Fibroblast of the aortic adventitia (primary cell): Measurements from ENCODE around the gene SLC35F3. TPM values are rescaled to one million over a fixed set of nuclear protein-coding genes. Genes with fewer than 3 reads are reported as not detected.

Source experiments
- DNase-seq: peaks from one replicate; pipeline ENCODE4 v3.0.0-alpha.2; 2010; ENCODE audit warnings: low read depth
- H3K4me3 ChIP-seq: 2 replicates; pipeline ENCODE4 v1.5.1; 2011; ENCODE audit warnings: low read depth, mild to moderate bottlenecking, control low read depth, low read length, moderate library complexity
- CTCF ChIP-seq: IDR thresholded peaks from 2 replicates; pipeline ENCODE4 v1.5.1; 2011; ENCODE audit warnings: mild to moderate bottlenecking, low read length, control low read depth, inconsistent platforms; ENCODE audit not compliant: insufficient read depth
- total RNA-seq: library from RNA; depleted of rRNA; stranded (reverse); fragments of >200 nt; gene quantifications from 2 replicates; pipeline ENCODE4 v1.2.3, GENCODE V29; 2012; ENCODE audit warnings: low replicate concordance

Gene SLC35F3
- total RNA-seq, 1 donor = not detected

- no peak overlapping the region for H3K4me3 ChIP-seq
- no peak for DNase-seq
- no peak for TF ChIP-seq CTCF
These were observed 191.8 kb downstream of the SLC35F3 start for GRCh38 chr1:234096161-234096770.

GRCh38 chr1:234102583-234102982 lies 198.1 kb downstream of the SLC35F3 start:
- no peak for TF ChIP-seq CTCF
- no peak overlapping the region for H3K4me3 ChIP-seq
- DNase-seq = no peak

- no peak for DNase-seq
- H3K4me3 ChIP-seq = no peak overlapping the region
- TF ChIP-seq CTCF = no peak
These were observed 198.7 kb downstream of the SLC35F3 start for GRCh38 chr1:234103198-234103597.

GRCh38 chr1:234106032-234106431 lies 201.6 kb downstream of the SLC35F3 start:
- no peak for TF ChIP-seq CTCF

GRCh38 chr1:234107416-234108021 lies 203.0 kb downstream of the SLC35F3 start:
- no peak overlapping the region for H3K4me3 ChIP-seq
- no peak for TF ChIP-seq CTCF
- no peak for DNase-seq

More at GRCh38 chr1:234106032-234106431, 201.6 kb downstream of the SLC35F3 start:
- DNase-seq = no peak
- no peak overlapping the region for H3K4me3 ChIP-seq

GRCh38 chr1:234108921-234109320 lies 204.4 kb downstream of the SLC35F3 start:
- no peak for DNase-seq
- TF ChIP-seq CTCF = no peak
- H3K4me3 ChIP-seq = no peak overlapping the region
